Medulla oblongata (tissue), 1 donor: ENCODE data around the gene IRX3.

Source experiments
- DNase-seq: peaks from one replicate; pipeline ENCODE4 v3.0.0-alpha.2; 2015; ENCODE audit errors: extremely low spot score

Gene IRX3

DNA sequence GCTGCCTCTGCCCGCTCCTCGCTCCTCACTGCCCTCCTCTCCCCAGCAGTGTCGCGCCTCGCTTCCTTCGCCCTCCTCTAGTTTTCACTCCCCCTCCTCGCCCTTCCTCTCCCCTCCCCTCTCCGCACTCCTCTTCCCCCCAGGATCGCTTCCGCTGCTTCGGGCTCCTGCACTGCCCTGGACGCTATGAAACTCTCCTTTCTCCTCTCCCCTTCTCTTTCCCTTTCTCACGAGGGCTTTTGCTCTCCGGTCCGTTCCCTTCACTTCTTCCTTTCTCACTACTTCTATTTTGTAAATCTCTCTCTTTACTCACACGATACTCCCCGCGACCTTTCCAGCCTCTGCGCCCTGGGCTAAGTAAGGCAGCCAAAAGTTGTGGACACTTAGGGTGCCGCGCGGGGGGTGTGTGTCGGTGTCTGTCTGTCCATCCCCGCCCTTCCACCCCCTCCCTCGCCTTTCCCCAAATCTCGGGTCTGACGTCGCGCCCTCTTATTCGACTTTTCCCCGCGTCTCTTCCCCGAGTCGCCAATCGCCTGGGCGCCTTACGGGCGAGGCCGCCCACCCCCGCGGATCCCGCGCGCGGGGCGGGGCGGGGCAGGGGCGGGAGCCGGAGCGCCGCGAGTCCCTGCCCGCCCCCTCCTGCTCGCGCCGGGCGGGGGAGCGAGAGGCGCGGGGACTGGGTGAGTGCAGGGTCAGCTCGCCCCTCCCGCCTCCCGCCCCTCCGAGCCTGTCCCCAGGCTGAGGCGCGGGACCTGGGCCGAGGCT lies at the start of gene IRX3:
TSS of gene IRX3 (minus strand) at position 422 of the 765 bp plus-strand sequence. CDS start 737 bp downstream, outside the sequence.
- peak; percentile 80 for DNase-seq

DNA sequence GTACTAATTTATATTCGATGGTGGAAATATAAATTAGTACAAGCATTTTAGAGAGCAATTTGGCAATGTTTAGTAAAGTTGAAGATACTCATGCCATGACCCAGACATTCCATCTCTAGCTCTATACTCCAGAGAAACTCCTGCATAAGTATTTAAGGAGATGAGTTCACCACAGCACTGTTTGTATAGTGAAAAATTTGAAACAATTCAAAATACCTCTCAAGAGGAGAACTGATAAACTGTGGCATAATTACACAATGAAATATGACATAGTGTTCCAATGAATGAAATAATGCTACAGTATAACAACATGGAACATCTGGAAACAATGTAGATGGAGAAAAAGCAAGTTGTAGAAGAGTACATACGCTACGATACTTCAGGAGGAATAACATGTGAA lies 48.6 kb upstream of the IRX3 start:
- no peak for DNase-seq

DNA sequence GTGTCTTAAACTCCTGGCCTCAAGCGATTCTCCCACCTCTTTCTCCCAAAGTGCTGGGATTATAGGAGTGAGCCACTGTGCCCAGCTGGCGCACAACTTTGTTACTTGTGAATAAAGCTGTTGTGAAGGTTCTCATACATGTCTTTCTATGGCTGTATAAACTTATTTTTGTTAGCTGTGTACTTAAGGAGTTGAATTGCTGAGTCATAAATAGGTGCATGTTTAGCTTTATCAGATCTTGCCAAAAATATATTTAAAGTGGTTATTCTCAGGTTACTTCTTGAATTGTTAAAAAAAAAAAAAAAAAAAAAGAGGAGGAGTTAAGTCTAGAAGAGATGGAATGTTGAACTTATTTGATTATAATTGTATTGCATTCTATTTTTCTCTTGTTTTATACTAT lies 47.6 kb upstream of the IRX3 start:
- DNase-seq: no peak

DNA sequence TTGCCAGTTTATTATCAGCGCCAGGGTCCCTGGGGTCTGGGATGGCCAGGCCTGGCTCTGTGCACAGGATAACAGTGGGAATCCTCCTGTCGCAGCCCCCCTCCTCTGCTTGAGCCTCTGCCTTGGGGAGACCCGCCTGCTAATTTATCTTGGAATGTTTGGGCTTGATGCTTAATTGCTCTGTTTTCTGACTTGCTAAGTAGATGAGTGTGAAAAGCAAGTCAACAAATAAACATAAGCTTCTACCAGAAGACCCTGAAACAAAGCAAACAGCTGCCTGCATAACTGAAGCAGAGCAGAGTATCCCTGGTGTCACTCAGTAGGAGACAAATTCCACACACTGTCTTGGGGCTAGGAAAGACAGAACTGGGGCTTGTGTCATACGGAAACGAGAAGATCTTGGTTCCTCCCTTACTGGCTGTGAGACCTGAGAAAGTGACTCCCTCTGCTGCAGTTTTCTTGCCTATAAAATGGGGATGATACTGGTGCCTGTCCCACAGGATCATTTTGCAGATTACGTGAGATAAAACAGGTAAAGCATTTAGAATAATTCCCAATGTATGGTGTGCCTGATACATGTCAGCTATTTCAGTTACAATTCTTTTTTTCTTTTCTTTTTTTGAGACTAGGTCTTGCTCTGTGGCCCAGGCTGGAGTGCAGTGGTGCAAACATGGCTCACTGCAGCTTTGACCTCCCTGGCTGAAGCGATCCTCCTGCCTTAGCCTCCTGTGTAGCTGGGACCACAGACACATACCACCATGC lies 44.8 kb upstream of the IRX3 start:
- DNase-seq: no peak

DNA sequence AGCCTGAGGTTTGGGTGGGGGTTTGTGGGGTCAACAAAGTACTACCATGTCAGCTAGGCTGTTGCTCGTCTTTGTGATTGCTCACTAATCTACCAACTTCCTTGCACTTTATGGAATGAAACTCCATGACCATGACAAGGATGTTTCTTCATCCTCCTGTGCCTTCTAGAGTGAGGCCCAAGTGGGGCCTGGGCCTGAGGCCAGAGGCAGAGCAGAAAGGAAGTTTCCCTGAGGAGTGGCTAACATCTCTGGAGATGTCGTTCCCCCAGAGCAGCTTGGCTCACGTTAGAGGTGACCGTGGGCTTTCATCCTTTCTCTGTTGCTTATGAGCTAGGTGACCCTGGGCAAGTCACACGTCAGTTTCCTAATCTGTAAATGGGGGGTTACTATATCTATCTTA lies 41.0 kb upstream of the IRX3 start:
- DNase-seq: no peak

DNA sequence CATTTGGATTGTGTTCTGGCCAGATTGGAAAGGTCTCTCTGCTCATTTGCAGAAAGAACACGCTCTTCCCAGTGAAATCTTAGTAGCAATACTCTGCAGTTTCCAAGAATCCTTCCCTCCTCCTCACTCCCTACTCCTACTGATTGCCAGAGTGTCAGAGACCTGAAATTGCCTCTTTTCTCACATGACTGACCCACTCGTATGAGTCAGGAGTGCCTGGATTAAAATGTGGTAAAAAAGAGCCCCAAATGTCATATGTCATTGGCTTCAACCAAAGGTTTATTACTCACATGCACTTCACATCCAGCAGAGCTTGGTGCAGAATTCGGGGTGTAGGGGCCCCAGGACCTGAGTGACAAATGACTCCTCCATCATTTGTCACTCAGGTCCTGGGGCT lies 39.7 kb upstream of the IRX3 start:
- DNase-seq: no peak

DNA sequence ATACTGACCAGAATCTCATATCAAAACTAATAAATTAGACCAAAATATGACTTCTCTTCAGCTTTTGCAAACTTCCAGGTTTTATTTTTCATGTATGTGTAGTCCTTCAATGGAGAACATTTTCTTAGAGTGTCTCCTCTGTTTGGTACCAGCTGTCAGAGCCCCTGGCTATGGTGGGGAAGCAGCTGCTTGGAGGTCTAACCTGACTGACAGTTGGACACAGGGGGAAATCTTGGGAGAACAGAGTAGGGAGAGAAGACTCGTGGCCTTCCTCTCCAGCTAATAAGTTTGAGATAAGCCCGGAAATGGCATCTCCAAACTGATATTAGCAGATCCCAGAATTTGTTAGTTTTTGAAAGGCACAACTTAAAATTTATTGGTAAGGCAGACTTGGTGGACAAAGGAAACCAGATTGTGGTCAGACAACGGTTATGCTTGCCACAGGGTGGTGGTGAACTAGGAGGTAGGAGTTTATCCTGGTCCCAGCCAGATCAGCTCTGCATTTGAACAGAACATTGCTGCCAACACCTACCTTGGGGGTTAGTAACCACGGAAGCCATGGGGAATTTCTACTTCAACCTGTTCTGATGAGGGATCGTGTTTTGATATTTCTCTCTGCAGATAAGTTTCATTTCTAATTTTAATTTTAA lies 39.2 kb upstream of the IRX3 start:
- no peak for DNase-seq

DNA sequence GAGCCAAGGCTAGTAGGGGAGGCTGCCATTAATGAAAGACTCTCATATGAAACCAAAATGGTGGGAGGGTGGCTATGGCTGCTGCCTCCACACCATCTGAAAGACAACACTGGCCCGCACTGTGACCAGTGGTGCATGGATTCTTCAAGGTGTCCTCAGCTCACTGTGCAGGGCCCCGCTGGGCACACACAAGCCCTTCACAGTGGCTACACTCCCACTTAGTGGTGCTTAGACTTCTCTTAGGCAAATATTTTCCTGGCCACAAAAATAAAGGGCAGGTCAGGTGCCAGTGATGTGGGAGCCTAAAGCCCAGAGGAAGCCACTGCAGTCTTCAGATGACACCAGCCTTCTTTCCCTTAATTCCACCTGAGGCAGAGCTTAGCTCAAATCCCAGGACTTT lies 38.1 kb upstream of the IRX3 start:
- no peak for DNase-seq

DNA sequence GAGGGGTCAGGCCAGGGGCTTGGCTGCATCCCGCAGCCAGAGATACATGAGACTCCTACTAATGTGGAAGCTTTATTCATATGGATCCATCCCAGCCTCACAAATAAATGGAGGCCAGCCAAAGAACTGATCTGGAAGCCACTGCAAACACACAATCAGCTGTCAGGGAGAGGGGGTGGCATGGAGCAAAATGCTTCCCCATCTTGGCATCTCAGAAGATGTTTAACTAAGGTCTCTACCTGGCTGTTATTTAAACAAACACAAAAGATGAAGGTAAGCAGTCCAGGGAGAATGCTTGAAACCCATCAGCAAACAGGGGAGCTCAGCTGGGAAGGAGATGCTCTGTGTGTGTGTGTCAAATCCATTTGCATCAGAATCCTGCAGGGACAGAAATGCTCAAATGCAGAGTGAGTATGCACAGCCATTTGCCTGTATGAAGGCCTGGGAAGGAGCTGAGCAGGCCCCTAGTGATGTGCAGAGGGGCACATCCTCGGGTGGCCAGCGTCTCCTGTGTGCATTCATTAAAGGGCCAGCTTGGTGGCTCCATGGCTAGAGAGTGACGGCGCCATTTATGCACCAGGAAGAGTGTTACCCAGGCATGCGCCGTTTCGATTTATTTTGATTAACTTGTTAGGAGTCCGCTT lies 34.2 kb upstream of the IRX3 start:
- DNase-seq: no peak

DNA sequence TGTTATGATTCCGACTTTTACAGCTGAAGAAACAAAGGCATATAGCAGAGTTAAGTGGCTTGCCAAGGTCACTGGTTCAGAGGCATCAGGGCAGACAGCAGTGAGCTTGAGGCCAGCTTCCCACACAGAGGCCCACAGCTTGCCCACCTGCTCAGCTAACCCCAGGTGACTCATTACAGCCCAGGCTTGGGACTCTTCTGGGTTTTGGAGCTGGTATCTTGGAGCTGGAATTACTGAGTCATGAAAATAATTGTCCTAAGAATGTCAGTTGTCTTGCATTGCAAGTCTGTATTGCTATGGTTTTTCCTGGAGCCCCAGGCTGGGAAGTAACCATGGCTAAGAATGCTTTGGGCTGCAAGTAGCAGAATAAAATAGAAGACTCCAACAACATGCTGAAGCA lies 32.4 kb upstream of the IRX3 start:
- DNase-seq: no peak

DNA sequence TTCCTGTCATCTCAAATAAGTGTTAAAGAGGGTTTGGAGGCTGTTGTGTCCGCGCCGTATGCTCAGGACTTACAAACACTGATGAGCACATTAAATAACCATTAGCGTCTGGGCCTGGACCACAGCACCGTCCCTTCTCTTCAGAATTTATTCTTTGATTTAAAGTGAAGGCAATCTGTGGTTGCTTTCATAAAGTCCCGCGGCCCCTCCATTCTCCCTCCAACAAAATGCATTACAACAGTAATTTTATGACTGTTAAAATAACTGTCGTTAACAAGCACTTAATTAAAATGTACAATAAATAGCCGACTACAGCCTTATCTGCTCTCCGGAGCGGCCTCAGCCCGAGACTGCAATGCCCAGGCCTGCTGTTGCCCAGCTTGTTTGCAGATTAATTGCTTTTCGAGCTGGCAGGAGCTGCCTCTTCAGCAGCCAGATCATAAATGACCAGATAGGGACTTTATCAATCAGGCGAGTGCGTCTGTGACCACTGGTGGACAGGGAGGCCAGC lies 30.6 kb upstream of the IRX3 start:
- DNase-seq: no peak

DNA sequence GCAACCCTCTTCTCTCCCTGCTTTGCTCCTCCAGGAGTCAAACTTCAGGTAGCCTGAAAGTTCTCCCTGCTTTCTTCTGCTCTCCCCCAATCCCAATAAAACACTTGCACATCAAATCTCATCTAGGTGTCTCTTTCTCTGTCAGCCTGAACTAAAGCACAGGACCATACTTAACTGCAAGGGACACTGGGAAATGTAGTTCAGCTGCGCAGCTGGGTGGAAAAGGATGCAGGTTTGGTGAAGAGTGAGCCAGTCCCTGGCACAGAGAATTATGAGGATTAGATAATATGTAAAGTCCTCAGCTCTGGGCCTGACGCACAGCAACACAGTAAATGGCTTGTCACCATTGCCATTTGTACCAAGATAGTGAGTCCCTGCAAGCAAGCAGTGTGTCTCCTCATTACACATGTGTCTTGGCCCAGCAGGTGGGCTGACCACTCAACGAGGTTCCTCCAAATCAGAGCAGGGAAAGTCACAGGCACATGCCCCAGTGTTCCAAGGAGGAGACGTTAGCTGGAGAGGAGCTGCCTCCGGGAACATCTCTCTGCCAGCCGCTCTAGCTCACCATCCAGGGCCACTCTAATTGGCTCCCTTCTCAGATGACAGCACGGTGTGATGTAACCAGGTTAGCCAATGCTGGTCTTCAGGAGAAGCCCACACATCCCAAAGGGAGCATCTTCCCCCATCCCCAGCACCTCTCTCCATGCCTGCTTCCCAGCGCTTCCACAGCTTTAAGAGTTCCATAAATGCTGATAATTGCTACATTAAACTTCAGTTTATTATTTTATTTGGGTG lies 29.7 kb upstream of the IRX3 start:
- no peak for DNase-seq

DNA sequence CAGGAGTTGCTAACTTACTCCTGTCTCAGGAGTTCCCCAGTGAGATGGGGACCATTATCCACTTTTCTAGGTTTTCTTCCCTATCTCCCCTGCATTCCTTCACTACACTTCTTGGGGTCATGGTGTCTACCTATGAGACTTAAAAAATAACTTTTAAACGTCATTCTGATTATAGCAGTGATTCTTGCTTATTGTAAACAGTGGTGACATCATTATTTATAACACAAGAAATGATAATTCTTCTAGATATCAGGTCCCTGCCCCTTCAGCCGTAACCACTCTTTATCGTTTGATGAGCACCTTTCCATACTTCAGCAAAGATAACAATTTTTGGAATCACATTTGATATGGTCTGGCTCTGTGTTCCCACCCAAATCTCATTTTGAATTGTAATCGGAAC lies 27.2 kb upstream of the IRX3 start:
- no peak for DNase-seq

DNA sequence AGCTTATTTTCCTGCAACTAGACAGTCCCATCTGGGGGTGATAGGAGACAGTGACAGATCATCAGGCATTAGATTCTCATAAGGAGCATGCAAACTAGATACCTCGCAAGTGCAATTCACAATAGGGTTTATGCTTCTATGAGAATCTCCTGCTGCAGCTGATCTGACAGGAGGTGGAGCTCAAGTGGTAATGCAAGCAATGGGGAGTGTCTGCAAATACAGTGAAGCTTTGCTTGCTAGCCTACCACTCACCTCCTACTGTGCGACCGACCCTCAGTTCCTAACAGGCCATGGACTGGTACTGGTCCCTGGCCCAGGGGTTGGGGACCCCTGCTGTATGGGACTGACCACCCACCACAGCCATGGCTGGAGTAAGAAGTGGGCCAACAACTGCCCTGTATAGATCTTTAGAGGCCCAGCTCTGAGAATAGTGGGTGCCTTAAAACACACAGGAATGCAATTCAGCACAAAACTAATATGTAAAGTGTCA lies 26.0 kb upstream of the IRX3 start:
- DNase-seq: no peak

DNA sequence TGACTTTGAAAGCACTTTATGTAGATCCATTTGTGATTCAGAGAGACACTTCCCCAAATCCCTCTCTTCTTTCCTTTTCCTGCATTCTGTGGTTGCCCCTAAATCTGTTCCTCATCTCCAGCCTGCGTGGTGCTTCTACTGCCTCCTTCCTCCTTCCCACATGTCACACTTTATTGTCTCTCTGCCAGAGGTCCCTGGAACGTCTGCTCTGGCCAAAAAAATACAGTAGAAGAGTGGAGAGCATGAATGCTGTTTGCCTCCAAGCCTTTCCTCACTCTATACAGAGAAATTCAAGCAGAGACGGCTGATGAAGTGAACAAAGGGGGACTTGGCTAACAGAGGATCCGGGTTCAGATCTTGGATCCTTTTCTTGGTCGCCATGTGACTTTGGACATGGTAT lies 22.8 kb upstream of the IRX3 start:
- no peak for DNase-seq

DNA sequence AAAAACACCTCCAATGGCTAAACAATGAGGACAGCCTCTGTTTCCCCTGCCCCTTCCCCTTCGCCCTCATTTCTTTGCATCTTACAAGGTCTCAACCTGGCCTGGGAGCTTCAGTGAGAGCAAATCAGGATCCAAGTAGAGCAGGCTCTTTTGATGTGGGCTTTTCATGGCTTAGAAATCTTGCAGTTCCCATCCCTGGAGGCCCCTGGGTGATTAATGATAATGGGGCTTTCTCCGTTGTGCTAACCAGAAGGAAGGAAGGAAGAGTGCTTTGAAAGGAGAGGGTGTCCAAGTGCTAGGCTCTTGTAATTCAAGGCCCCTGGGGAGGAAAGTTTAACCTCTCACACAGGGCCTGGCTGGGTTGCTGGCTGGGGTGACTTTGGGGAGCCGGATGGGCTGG lies 18.5 kb upstream of the IRX3 start:
- DNase-seq: no peak

DNA sequence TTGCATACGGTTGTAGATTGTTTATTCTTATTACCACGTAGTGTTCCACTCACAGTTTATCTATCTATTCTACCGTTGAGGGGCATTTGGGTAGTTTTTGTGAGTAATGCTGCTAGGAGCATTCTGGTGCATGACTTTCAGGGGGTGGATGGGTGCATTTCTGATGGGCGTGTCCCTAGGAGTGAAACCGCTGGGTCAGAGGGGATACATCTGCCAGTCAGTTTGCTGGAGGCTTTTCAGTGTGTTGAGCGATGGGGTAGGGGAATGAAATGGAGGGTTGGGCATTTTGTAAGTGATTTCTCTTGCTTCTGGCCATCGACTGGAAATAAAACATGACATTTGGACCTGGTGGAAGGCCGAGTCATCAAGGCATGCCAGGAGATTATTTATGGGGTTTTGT lies 17.0 kb upstream of the IRX3 start:
- no peak for DNase-seq

DNA sequence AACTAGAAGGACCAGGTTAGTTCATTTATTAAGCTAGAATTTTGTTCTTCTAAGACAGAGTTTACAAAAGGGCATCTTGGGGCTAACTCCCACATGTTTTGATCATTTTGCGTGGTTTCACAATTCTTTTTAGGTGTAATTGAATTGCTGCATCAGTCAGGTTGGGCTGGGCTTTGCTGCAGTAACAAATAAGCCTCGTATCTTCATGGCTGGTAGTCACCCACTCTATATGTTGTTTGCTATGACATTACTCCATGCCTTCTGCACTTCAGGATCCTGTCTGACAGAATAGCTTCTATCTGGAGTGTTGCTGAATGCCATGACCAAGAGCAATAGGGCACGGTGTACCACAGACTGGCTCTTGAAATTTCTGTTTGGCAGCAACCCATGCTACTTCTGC lies 10.6 kb upstream of the IRX3 start:
- no peak for DNase-seq

DNA sequence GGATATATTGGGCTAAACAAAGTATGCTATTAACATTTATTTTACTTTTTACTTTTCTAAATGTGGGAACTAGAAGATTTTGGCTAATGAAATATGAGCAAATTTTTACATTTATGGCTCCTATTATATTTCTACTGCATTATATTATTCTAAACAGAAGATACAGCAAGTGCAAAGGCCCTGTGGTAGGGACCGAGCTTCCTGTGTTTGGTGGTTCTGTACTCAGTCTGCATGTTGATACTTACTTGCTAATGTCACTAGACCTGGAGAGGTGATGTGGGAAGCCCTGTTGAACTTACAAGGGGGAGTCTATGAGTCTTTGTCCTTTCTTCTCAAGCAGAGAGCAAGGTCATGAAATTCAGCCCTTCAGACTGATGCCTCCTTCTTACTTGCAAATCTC lies 10.0 kb upstream of the IRX3 start:
- no peak for DNase-seq

DNA sequence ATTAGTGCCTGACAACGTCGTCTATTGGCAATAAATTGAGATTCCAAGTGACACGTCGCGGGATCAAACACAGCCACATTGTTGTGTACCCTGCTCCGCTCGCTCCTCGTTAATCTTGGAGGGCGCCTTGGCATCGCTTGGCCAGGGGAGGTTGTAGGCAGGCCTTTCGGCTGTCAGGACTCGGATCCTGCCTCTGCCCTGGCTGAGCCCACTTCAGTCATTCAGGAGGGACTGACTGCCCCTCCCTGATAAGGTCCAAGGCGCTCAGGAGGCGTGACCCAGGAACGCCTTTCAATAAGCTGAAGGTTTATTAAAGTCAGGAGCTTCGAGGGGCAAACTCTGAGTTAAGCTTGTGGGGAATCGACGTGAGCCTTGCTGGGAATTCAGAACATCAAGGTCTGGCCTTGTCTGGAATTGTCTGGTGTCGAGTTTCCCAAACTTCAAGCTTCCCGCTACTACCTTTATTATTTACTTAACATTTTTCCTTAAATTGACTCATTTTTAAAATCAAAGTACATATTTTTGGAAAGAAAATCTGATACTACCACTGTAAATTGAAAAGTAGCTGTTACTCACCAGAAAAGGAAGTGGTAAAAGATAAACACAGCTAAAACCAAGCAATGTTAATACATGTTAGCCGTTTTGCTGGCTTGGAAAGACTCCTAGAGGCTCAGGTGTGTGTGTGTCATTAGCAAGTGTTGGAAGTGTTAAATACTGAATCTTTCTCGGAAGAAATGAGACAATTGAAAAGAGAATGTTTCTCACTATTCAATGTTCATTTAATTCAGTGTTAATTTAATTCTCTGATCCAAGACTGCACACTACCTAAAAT lies 5.3 kb upstream of the IRX3 start:
- DNase-seq: no peak
